HG02970 (cell line): ENCODE results near the gene MAPKAP1.

ENCODE experiments used
- ATAC-seq: cut with Tn5 transposase; IDR thresholded peaks from one replicate; pipeline ENCODE4 v1.9.1; 2021; ENCODE audit warnings: mild to moderate bottlenecking, moderate library complexity, moderate number of reproducible peaks; ENCODE audit not compliant: unreplicated experiment, low FRiP score

The MAPKAP1 gene

GRCh38 chr9:125495172-125496119 is 211.6 kb downstream of the MAPKAP1 start:
- ATAC-seq, result no peak

- ATAC-seq, result no peak
Measured at GRCh38 chr9:125494653-125494915, 212.4 kb downstream of the MAPKAP1 start.

GRCh38 chr9:125493881-125494652 is 212.9 kb downstream of the MAPKAP1 start:
- no peak for ATAC-seq

GRCh38 chr9:125493384-125493783 is 213.6 kb downstream of the MAPKAP1 start:
- no peak for ATAC-seq

- no peak for ATAC-seq
Measured at GRCh38 chr9:125492719-125493118, 214.3 kb downstream of the MAPKAP1 start.

GRCh38 chr9:125487842-125488241 is 219.2 kb downstream of the MAPKAP1 start:
- ATAC-seq, result no peak

- ATAC-seq, result no peak
Measured at GRCh38 chr9:125486576-125486975, 220.4 kb downstream of the MAPKAP1 start.

- no peak for ATAC-seq
Measured at GRCh38 chr9:125486152-125486508, 220.9 kb downstream of the MAPKAP1 start.

- no peak for ATAC-seq
Measured at GRCh38 chr9:125485471-125486151, 221.4 kb downstream of the MAPKAP1 start.

GRCh38 chr9:125484350-125485282 is 222.4 kb downstream of the MAPKAP1 start:
- no peak for ATAC-seq

- no peak for ATAC-seq
Measured at GRCh38 chr9:125483697-125484096, 223.3 kb downstream of the MAPKAP1 start.

- ATAC-seq, result no peak
Measured at GRCh38 chr9:125479846-125480615, 227.0 kb downstream of the MAPKAP1 start.

- ATAC-seq, result no peak
Measured at GRCh38 chr9:125477089-125477544, 229.9 kb downstream of the MAPKAP1 start.

GRCh38 chr9:125476645-125477044 is 230.4 kb downstream of the MAPKAP1 start:
- no peak for ATAC-seq

GRCh38 chr9:125475385-125475784 is 231.6 kb downstream of the MAPKAP1 start:
- ATAC-seq, result no peak

- ATAC-seq, result no peak
Measured at GRCh38 chr9:125472926-125473701, 233.9 kb downstream of the MAPKAP1 start.

- no peak for ATAC-seq
Measured at GRCh38 chr9:125472562-125472925, 234.5 kb downstream of the MAPKAP1 start.

GRCh38 chr9:125470767-125471580 is 236.0 kb downstream of the MAPKAP1 start:
- ATAC-seq, result no peak
